HCT116 (cell line): ENCODE results near the gene GNA15.

Experiments used
- CBX3 ChIP-seq: IDR thresholded peaks from 2 replicates; pipeline ENCODE4 v1.6.1; 2012; ENCODE audit warnings: low read depth
- EZH2 ChIP-seq: fragments of 200-600 bp; sonication (generic); IDR thresholded peaks from 2 replicates; pipeline ENCODE4 v1.6.1; 2017; ENCODE audit warnings: antibody characterized with exemption, mixed run types
- EZH2phosphoT487 ChIP-seq: fragments of 200-600 bp; IDR thresholded peaks from 2 replicates; pipeline ENCODE4 v1.6.1; 2018; ENCODE audit warnings: antibody characterized with exemption, borderline replicate concordance
- POLR2A ChIP-seq: IDR thresholded peaks from 2 replicates; pipeline ENCODE4 v1.7.0; 2011; ENCODE audit warnings: borderline replicate concordance; ENCODE audit not compliant: insufficient read depth, insufficient read length; ENCODE audit errors: extremely low read depth
- POLR2AphosphoS5 ChIP-seq: IDR thresholded peaks from 2 replicates; pipeline ENCODE4 v1.6.1; 2011; ENCODE audit warnings: mild to moderate bottlenecking, low read depth, low read length, moderate library complexity
- RAD21 ChIP-seq: IDR thresholded peaks from 2 replicates; pipeline ENCODE4 v1.6.1; 2012; ENCODE audit warnings: low read depth, mild to moderate bottlenecking
- SIN3A ChIP-seq: IDR thresholded peaks from 2 replicates; pipeline ENCODE4 v1.6.1; 2012; ENCODE audit warnings: low read depth
- SP1 ChIP-seq: IDR thresholded peaks from 2 replicates; pipeline ENCODE4 v1.6.1; 2012; ENCODE audit warnings: low read depth
- YY1 ChIP-seq: IDR thresholded peaks from 2 replicates; pipeline ENCODE4 v1.6.1; 2011; ENCODE audit warnings: low read length, low read depth, moderate library complexity, mild to moderate bottlenecking; ENCODE audit not compliant: insufficient replicate concordance; ENCODE audit errors: extremely low read depth
- TF ChIP-seq, protein P1 (sequence below), 3 experiments: fragments of 200-600 bp in 1 of 3; sonication (generic) in 1 of 3; IDR thresholded peaks in 2 of 3; conservative IDR thresholded peaks in 1 of 3; 2 replicates each; pipeline ENCODE4 v1.5.1; 2012 to 2017; ENCODE audit warnings: low read depth in 2 of 3, low read length in 2 of 3, antibody characterized with exemption in 1 of 3, borderline replicate concordance in 1 of 3, control low read depth in 1 of 3, mild to moderate bottlenecking in 1 of 3, mixed read lengths in 1 of 3, mixed run types in 1 of 3, moderate library complexity in 1 of 3; ENCODE audit not compliant: insufficient read depth in 1 of 3
- TF ChIP-seq, protein P2 (sequence below): IDR thresholded peaks from 2 replicates; pipeline ENCODE4 v1.6.1; 2011; ENCODE audit warnings: mild to moderate bottlenecking, low read length, moderate library complexity; ENCODE audit not compliant: insufficient replicate concordance; ENCODE audit errors: extremely low read depth
- TF ChIP-seq, protein P3 (sequence below): IDR thresholded peaks from 2 replicates; pipeline ENCODE4 v1.6.1; 2012

GRCh38 chr19:3189702-3190469 is 54.1 kb downstream of the GNA15 start:
- TF ChIP-seq YY1, result no peak
- TF ChIP-seq, protein P1, sequence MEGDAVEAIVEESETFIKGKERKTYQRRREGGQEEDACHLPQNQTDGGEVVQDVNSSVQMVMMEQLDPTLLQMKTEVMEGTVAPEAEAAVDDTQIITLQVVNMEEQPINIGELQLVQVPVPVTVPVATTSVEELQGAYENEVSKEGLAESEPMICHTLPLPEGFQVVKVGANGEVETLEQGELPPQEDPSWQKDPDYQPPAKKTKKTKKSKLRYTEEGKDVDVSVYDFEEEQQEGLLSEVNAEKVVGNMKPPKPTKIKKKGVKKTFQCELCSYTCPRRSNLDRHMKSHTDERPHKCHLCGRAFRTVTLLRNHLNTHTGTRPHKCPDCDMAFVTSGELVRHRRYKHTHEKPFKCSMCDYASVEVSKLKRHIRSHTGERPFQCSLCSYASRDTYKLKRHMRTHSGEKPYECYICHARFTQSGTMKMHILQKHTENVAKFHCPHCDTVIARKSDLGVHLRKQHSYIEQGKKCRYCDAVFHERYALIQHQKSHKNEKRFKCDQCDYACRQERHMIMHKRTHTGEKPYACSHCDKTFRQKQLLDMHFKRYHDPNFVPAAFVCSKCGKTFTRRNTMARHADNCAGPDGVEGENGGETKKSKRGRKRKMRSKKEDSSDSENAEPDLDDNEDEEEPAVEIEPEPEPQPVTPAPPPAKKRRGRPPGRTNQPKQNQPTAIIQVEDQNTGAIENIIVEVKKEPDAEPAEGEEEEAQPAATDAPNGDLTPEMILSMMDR (IDR thresholded peaks at IDR 0.05 in 2 of 3, conservative IDR thresholded peaks at IDR 0.05 in 1 of 3; ENCODE audit: borderline replicate concordance in 1 of 3, insufficient read depth in 1 of 3, low read depth in 2 of 3, low read length in 2 of 3), result no peak
- no peak for TF ChIP-seq EZH2phosphoT487
- no peak for TF ChIP-seq POLR2AphosphoS5
- TF ChIP-seq, protein P2, sequence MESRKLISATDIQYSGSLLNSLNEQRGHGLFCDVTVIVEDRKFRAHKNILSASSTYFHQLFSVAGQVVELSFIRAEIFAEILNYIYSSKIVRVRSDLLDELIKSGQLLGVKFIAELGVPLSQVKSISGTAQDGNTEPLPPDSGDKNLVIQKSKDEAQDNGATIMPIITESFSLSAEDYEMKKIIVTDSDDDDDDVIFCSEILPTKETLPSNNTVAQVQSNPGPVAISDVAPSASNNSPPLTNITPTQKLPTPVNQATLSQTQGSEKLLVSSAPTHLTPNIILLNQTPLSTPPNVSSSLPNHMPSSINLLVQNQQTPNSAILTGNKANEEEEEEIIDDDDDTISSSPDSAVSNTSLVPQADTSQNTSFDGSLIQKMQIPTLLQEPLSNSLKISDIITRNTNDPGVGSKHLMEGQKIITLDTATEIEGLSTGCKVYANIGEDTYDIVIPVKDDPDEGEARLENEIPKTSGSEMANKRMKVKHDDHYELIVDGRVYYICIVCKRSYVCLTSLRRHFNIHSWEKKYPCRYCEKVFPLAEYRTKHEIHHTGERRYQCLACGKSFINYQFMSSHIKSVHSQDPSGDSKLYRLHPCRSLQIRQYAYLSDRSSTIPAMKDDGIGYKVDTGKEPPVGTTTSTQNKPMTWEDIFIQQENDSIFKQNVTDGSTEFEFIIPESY, result no peak
- no peak for TF ChIP-seq POLR2A
- TF ChIP-seq, protein P3, sequence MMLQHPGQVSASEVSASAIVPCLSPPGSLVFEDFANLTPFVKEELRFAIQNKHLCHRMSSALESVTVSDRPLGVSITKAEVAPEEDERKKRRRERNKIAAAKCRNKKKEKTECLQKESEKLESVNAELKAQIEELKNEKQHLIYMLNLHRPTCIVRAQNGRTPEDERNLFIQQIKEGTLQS, result no peak
- no peak for TF ChIP-seq RAD21
- TF ChIP-seq EZH2, result no peak
- no peak for TF ChIP-seq CBX3
- TF ChIP-seq SP1, result no peak
- TF ChIP-seq SIN3A, result no peak
